Kidney glomerular epithelial cell (primary cell): ENCODE measurements around the gene KIAA1210.

Experiments used
- DNase-seq: peaks from one replicate; lab custom pipeline; 2025; lab: John Stamatoyannopoulos, UW

KIAA1210 gene

DNA sequence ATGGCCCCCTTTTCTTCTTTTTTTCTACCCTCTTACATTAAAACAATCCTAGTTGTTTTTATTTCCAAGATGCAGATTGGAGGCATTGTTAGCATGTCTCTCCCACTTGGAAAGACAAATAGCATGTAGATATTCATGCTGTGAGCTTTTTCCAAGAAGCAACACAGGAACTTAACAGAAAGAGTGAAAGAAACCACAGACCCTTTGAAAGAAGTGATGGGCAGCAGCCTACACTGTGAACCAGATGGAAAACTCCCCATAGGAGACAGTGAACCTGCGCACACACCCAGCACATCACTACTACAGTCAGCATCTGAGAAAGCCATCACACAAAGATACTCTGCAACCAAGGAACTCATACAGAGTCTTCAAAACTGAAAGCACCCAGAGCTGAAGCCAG lies 37.0 kb downstream of the KIAA1210 start:
- DNase-seq = no peak

GRCh38 chrX:119089619-119090018 lies 38.0 kb downstream of the KIAA1210 start:
- no peak for DNase-seq

DNA sequence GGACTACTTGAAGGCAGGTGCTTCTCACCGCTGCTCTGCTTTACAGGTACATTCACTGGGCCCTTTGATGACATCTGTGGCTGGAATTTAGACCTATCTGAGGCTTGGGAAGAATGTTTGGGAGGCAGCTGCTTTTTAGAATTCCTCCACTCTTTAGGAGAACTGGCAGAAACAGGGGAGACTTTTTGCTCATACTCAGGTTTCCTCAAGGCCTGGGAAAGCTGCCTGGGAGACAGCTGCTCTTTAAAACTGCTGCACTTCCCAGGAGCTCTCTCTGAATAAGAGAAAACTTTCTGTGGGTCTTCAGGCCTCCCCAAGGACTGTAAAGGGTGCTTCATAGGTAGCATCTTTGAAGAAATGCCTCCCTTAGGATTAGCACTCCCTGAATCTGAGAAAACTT lies 40.5 kb downstream of the KIAA1210 start:
- DNase-seq = no peak

GRCh38 chrX:119084766-119085165 lies 42.8 kb downstream of the KIAA1210 start:
- DNase-seq = no peak

DNA sequence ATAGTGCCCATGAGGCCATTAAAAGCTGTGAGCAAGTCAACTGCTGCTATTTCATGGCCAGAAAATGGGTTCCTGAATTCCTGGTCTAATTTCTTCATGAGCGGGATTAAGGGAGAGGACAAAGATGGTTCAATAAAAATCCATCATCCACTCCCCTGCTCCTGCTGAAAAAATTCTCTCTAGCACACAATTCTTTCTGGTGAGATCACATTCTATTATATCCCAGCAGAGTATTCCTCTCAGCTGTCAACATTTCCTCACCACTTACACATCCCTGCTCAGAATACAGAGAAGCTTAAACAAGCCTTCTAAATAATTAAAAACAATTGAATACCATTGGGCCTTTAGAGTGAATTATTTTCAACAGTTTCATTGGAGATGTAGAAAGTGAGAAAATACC lies 45.3 kb downstream of the KIAA1210 start:
- no peak for DNase-seq

- DNase-seq = no peak
Observed at GRCh38 chrX:119075270-119076025, 52.2 kb downstream of the KIAA1210 start.

GRCh38 chrX:119073911-119074310 lies 53.7 kb downstream of the KIAA1210 start:
- no peak for DNase-seq

GRCh38 chrX:119073200-119073905 lies 54.3 kb downstream of the KIAA1210 start:
- DNase-seq = no peak

DNA sequence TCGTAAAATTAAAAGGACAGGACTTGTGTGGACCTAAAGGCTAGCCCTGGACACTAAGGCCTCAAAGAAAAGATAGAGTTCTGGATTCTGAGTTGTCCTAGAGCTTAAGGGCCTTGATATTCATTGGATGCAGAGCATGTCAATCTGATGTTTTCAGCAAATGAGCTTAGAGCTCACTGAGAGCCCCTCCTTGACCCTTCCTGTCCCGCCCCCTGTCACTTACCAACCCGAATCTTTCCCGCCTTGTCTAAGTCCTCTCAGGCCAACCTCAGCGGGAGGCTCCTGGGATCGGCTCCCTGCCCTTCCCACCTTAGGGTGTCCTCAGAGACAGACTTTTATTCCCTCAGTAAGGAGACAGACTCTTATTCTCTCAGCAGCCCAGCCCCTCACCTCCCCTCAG lies 54.9 kb downstream of the KIAA1210 start, which contains the start of gene CT47C1:
Gene CT47C1 (plus strand): TSS at position 250 of the 400 bp plus-strand sequence. CDS start 233 bp downstream, outside the sequence.
- no peak for DNase-seq

GRCh38 chrX:119071381-119071780 lies 56.2 kb downstream of the KIAA1210 start:
- DNase-seq = no peak

GRCh38 chrX:119069762-119070161 lies 57.9 kb downstream of the KIAA1210 start:
- DNase-seq = no peak

DNA sequence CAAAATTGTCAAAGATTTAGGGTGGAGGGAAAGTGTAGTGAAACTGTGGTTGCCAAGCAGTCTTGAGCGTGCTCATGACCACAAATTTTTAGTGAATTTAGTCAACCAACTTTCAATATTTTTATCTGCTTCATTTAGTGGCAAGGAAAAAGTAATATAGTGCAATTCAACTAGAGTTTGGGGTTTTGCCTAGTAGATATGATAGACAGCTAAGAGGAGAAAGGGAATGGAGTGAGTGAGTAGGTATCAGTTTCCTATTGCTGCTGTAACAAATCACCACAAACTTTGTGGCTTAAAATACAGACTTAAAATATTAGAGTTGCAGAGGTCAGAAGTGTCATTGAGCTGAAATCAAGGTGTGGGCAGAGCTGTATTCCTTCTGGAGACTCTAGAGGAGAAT lies 58.5 kb downstream of the KIAA1210 start:
- DNase-seq = no peak

- peak; percentile 23 for DNase-seq
Observed at GRCh38 chrX:119067023-119067739, 60.4 kb downstream of the KIAA1210 start.

DNA sequence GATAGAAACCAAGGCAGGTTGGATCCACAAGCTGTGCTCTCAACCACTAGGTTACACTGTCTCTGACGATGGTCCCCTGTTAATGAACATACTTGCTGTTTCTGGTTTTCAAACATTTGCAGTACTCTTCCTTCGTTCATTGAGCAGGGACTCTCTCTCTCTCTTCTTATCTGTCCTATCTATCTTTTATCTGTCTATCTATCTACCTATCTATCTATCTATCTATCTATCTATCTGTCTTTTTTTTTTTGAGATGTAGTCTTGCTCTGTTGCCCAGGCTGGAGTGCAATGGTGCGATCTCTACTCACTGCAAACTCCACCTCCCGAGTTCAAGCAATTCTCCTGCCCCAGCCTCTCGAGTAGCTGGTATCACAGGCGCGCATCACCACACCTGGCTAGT lies 64.2 kb downstream of the KIAA1210 start:
- no peak for DNase-seq

GRCh38 chrX:119062750-119063374 lies 64.8 kb downstream of the KIAA1210 start:
- DNase-seq = no peak

GRCh38 chrX:119055687-119056086 lies 71.9 kb downstream of the KIAA1210 start:
- no peak for DNase-seq

DNA sequence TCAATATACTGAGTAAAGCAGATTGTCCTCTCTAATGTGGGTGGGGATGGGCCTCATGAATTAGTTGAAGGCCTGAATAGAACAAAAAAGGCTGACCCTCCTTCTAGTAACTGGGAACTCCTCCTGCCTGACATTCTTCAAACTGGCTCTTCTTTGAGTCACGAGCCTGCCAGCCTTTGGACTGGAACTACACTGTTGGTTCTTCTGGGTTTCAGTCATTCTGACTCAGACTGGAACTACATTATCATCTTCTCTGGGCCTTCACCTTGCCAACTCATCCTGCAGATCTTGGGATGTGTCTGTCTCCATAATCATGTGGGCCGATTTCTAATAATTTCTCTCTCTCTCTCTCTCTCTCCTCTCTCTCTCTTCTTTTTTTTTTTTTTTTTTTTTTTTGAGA lies 81.7 kb downstream of the KIAA1210 start:
- no peak for DNase-seq

- DNase-seq = no peak
Observed at GRCh38 chrX:119042996-119043395, 84.6 kb downstream of the KIAA1210 start.

DNA sequence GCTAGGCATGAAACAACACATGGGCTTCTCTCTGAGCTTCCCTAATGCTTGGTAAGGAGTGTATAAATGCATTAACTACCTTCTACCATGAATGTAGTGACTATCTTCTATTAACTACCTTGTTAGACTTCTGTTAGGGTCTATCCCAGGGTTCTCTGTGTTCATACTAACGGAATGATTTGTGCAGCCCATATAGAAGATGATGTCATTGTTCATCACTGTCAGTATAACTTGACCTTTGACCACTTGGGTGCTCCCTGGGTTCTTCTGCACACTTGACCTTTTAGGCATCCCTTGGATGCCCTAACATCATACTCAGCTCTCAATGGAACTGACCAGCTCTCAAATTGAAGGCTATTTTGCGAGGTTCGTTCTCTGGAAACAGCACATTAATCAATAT lies 85.6 kb downstream of the KIAA1210 start:
- no peak for DNase-seq

GRCh38 chrX:119041175-119041574 lies 86.4 kb downstream of the KIAA1210 start:
- peak; percentile 56 for DNase-seq

DNA sequence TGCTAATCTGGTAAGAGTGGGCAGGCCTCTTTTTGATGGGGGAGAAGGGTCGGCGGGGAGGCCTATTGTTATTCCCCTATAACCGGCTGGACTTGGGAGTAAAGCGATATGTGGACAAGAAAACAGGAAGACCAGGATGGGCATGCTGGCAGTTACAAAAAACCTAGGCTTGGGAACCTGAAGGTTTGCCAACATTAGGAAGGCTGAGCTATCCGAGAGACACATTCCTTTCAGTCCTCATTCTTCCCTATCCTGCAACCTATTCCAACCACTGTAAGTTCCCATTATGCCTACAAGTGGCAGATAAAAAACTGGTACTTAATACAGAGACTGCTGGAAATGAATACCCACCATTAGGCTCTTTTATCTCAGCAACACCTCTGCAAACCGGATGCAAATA lies 87.2 kb downstream of the KIAA1210 start:
- DNase-seq = no peak
